NCI-H2107 treated with DMSO at 0.1 percent for 48 hours (cell line): ENCODE results near the gene PIP5K1B.
"Not testable (repeated sequence)": the region's sequence is repeated elsewhere in the genome, so short reads cannot be mapped to it uniquely, and the experiment has no call there.

Experiments used
- DNase-seq: peaks from one replicate; lab custom pipeline; 2025; ENCODE audit not compliant: unreplicated experiment; lab: John Stamatoyannopoulos, UW

PIP5K1B gene

GRCh38 chr9:69049094-69049493 lies 344.1 kb downstream of the PIP5K1B start:
- no peak for DNase-seq

- DNase-seq, result not testable (repeated sequence)
These were observed 345.9 kb downstream of the PIP5K1B start for GRCh38 chr9:69050936-69051335.

- DNase-seq, result no peak
These were observed 349.9 kb downstream of the PIP5K1B start for GRCh38 chr9:69054989-69055388.

GRCh38 chr9:69056191-69056815 lies 351.3 kb downstream of the PIP5K1B start:
- DNase-seq, result no peak

GRCh38 chr9:69058101-69058500 lies 353.1 kb downstream of the PIP5K1B start:
- DNase-seq, result no peak
